Stimulated activated CD4-positive, alpha-beta T cell treated with anti-CD3 and anti-CD28 coated beads, Interleukin-2, amount 100 ng/mL, for 4 hours (primary cell): ENCODE results near the gene ITPKB.
A peak's percentile ranks its signal among the peaks of the same experiment; 100 is the strongest.
"Not testable (repeated sequence)": the region's sequence is repeated elsewhere in the genome, so short reads cannot be mapped to it uniquely, and the experiment has no call there.

ENCODE experiments used
- DNase-seq: peaks from one replicate; pipeline ENCODE4 v3.0.0-alpha.2; 2020; ENCODE audit warnings: low read depth

ITPKB gene

GRCh38 chr1:226651041-226651731 lies 87.9 kb downstream of the ITPKB start:
- DNase-seq = no peak

- DNase-seq = no peak
Observed at GRCh38 chr1:226650236-226650841, 88.7 kb downstream of the ITPKB start.

- no peak for DNase-seq
Observed at GRCh38 chr1:226649780-226650179, 89.3 kb downstream of the ITPKB start.

GRCh38 chr1:226649244-226649643 lies 89.8 kb downstream of the ITPKB start:
- DNase-seq = no peak

GRCh38 chr1:226648421-226648820 lies 90.7 kb downstream of the ITPKB start:
- DNase-seq = no peak

- DNase-seq = no peak
Observed at GRCh38 chr1:226647719-226648118, 91.4 kb downstream of the ITPKB start.

- DNase-seq = no peak
Observed at GRCh38 chr1:226646870-226647449, 92.1 kb downstream of the ITPKB start.

GRCh38 chr1:226646026-226646869 lies 92.8 kb downstream of the ITPKB start:
- DNase-seq = no peak

- no peak for DNase-seq
Observed at GRCh38 chr1:226645279-226645976, 93.7 kb downstream of the ITPKB start.

- no peak for DNase-seq
Observed at GRCh38 chr1:226644541-226645176, 94.4 kb downstream of the ITPKB start.

- DNase-seq = no peak
Observed at GRCh38 chr1:226643611-226644540, 95.2 kb downstream of the ITPKB start.

GRCh38 chr1:226643177-226643576 lies 95.9 kb downstream of the ITPKB start:
- DNase-seq = peak; percentile 79

- no peak for DNase-seq
Observed at GRCh38 chr1:226642421-226642820, 96.7 kb downstream of the ITPKB start.

- no peak for DNase-seq
Observed at GRCh38 chr1:226641671-226642231, 97.3 kb downstream of the ITPKB start.

- DNase-seq = no peak
Observed at GRCh38 chr1:226640321-226641136, 98.6 kb downstream of the ITPKB start.

GRCh38 chr1:226639631-226640061 lies 99.4 kb downstream of the ITPKB start:
- no peak for DNase-seq

- DNase-seq = not testable (repeated sequence)
Observed at GRCh38 chr1:226639206-226639605, 99.9 kb downstream of the ITPKB start.

GRCh38 chr1:226638608-226639007 lies 100.5 kb downstream of the ITPKB start:
- no peak for DNase-seq

GRCh38 chr1:226638001-226638601 lies 101.0 kb downstream of the ITPKB start:
- no peak for DNase-seq
